H7 (cell line): ENCODE data around the gene HDC. TPM values are rescaled to one million over a fixed set of nuclear protein-coding genes. Genes with fewer than 3 reads are reported as not detected.

Experiments used
- DNase-seq: peaks from one replicate; pipeline ENCODE4 v3.0.0; 2012
- H3K27me3 ChIP-seq: 2 replicates; pipeline ENCODE4 v1.6.0; 2011; ENCODE audit warnings: mild to moderate bottlenecking, low read length; ENCODE audit not compliant: control insufficient read depth, insufficient read depth
- H3K36me3 ChIP-seq: replicated peaks from 2 replicates; pipeline ENCODE4 v1.5.1; 2011; ENCODE audit warnings: low read length; ENCODE audit not compliant: control insufficient read depth, insufficient read depth
- H3K4me3 ChIP-seq: 2 replicates; pipeline ENCODE4 v1.5.1; 2011; ENCODE audit warnings: low read depth, mild to moderate bottlenecking, control low read depth, low read length, moderate library complexity; ENCODE audit not compliant: insufficient read depth
- total RNA-seq: library from RNA; depleted of rRNA; stranded (reverse); fragments of >200 nt; shearing (Covaris generic); gene quantifications from 2 replicates; pipeline ENCODE4 v1.2.3, GENCODE V29; 2014

HDC gene
- total RNA-seq, 1 experiment from 2014 or later = not detected

GRCh38 chr15:50267577-50267976 is 2.1 kb upstream of the HDC start:
- H3K27me3 ChIP-seq = no peaks in the 10 kb centered on the region
- no peak for DNase-seq
- H3K4me3 ChIP-seq = no peak overlapping the region
- H3K36me3 ChIP-seq = no peaks in the 10 kb centered on the region

GRCh38 chr15:50262533-50262932 is 3.0 kb downstream of the HDC start:
- Histone ChIP-seq H3K36me3 (no peaks in the 10 kb centered on the region), H3K4me3 (no peak overlapping the region), H3K27me3 (no peaks in the 10 kb centered on the region)
- no peak for DNase-seq

GRCh38 chr15:50261981-50262380 is 3.5 kb downstream of the HDC start:
- Histone ChIP-seq H3K36me3 (no peaks in the 10 kb centered on the region), H3K4me3 (no peak overlapping the region), H3K27me3 (no peaks in the 10 kb centered on the region)
- DNase-seq = peak; percentile 54

GRCh38 chr15:50260969-50261496 is 4.5 kb downstream of the HDC start:
- DNase-seq = no peak
- H3K27me3 ChIP-seq = no peaks in the 10 kb centered on the region

GRCh38 chr15:50259276-50259675 is 6.2 kb downstream of the HDC start:
- no peak overlapping the region for H3K4me3 ChIP-seq
- no peaks in the 10 kb centered on the region for H3K27me3 ChIP-seq
- H3K36me3 ChIP-seq = no peaks in the 10 kb centered on the region
- DNase-seq = no peak

More at GRCh38 chr15:50260969-50261496, 4.5 kb downstream of the HDC start:
- H3K4me3 ChIP-seq = no peak overlapping the region
- no peaks in the 10 kb centered on the region for H3K36me3 ChIP-seq

GRCh38 chr15:50257924-50258323 is 7.6 kb downstream of the HDC start:
- Histone ChIP-seq H3K4me3 (no peak overlapping the region), H3K27me3 (no peaks in the 10 kb centered on the region), H3K36me3 (no peaks in the 10 kb centered on the region)
- no peak for DNase-seq

GRCh38 chr15:50257332-50257731 is 8.2 kb downstream of the HDC start:
- Histone ChIP-seq H3K4me3 (no peak overlapping the region), H3K36me3 (no peaks in the 10 kb centered on the region), H3K27me3 (no peaks in the 10 kb centered on the region)
- DNase-seq = no peak

- H3K4me3 ChIP-seq = no peak overlapping the region
- no peaks in the 10 kb centered on the region for H3K27me3 ChIP-seq
- DNase-seq = no peak
- no peaks in the 10 kb centered on the region for H3K36me3 ChIP-seq
These were observed 9.1 kb downstream of the HDC start for GRCh38 chr15:50256188-50257041.

GRCh38 chr15:50252556-50252955 is 13.0 kb downstream of the HDC start:
- no peak for DNase-seq

GRCh38 chr15:50251638-50252182 is 13.8 kb downstream of the HDC start:
- H3K4me3 ChIP-seq = no peak overlapping the region
- H3K27me3 ChIP-seq = no peaks in the 10 kb centered on the region
- no peaks in the 10 kb centered on the region for H3K36me3 ChIP-seq
- no peak for DNase-seq

More at GRCh38 chr15:50252556-50252955, 13.0 kb downstream of the HDC start:
- no peaks in the 10 kb centered on the region for H3K27me3 ChIP-seq
- H3K4me3 ChIP-seq = no peak overlapping the region
- H3K36me3 ChIP-seq = no peaks in the 10 kb centered on the region

- H3K27me3 ChIP-seq = no peaks in the 10 kb centered on the region
These were observed 14.6 kb downstream of the HDC start for GRCh38 chr15:50250760-50251394.

GRCh38 chr15:50249704-50250103 is 15.8 kb downstream of the HDC start:
- H3K27me3 ChIP-seq = no peaks in the 10 kb centered on the region
- no peaks in the 10 kb centered on the region for H3K36me3 ChIP-seq
- no peak for DNase-seq
- H3K4me3 ChIP-seq = no peak overlapping the region

More at GRCh38 chr15:50250760-50251394, 14.6 kb downstream of the HDC start:
- DNase-seq = no peak
- Histone ChIP-seq H3K4me3 (no peak overlapping the region), H3K36me3 (no peaks in the 10 kb centered on the region)

GRCh38 chr15:50248994-50249582 is 16.4 kb downstream of the HDC start:
- no peak for DNase-seq
- no peaks in the 10 kb centered on the region for H3K27me3 ChIP-seq

GRCh38 chr15:50247819-50248655 is 17.5 kb downstream of the HDC start:
- H3K4me3 ChIP-seq = no peak overlapping the region
- no peaks in the 10 kb centered on the region for H3K36me3 ChIP-seq
- DNase-seq = no peak
- no peaks in the 10 kb centered on the region for H3K27me3 ChIP-seq

More at GRCh38 chr15:50248994-50249582, 16.4 kb downstream of the HDC start:
- Histone ChIP-seq H3K36me3 (no peaks in the 10 kb centered on the region), H3K4me3 (no peak overlapping the region)
